Left ventricle myocardium inferior (tissue), 1 donor: ENCODE results near the gene TBL1X. TPM values are rescaled to one million over a fixed set of nuclear protein-coding genes. Genes with fewer than 3 reads are reported as not detected.

Source experiments
- DNase-seq: peaks from one replicate; pipeline ENCODE4 v3.0.0-alpha.2; 2020
- H3K27ac ChIP-seq: fragments of 200-600 bp; replicated peaks from 2 replicates; pipeline ENCODE4 v1.8.0; 2021
- H3K27me3 ChIP-seq: fragments of 200-600 bp; 2 replicates; pipeline ENCODE4 v1.8.0; 2021; ENCODE audit warnings: low read depth
- H3K36me3 ChIP-seq: fragments of 200-600 bp; 2 replicates; pipeline ENCODE4 v1.8.0; 2021
- H3K4me1 ChIP-seq: fragments of 200-600 bp; 2 replicates; pipeline ENCODE4 v1.8.0; 2021
- H3K4me3 ChIP-seq: fragments of 200-600 bp; 2 replicates; pipeline ENCODE4 v1.8.0; 2021; ENCODE audit warnings: mild to moderate bottlenecking, moderate library complexity
- H3K9me3 ChIP-seq: fragments of 200-600 bp; replicated peaks from 2 replicates; pipeline ENCODE4 v1.8.0; 2021
- CTCF ChIP-seq: fragments of 200-600 bp; IDR thresholded peaks from 2 replicates; pipeline ENCODE4 v1.8.0; 2021; ENCODE audit warnings: antibody characterized with exemption, mild to moderate bottlenecking, borderline replicate concordance
- intact Hi-C: fragments of 100-400 bp; cut with micrococcal nuclease; formaldehyde crosslinking; loops from one replicate; pipeline ENCODE4 v1.11.0; 2022
- total RNA-seq: library from RNA; stranded (reverse); fragmentation: NEBNext Ultra II Directional; extraction: Animal tissue kit (Norgen Biotek cat#: 25700); gene quantifications from one replicate; pipeline ENCODE4 v1.2.1, GENCODE V29; 2021
- donor health status: DM: no; HTN: yes; CAD: no; lungs with severe emphysema.

The TBL1X gene
- total RNA-seq, 1 donor from 2014 or later, result 9.4 TPM

DNA sequence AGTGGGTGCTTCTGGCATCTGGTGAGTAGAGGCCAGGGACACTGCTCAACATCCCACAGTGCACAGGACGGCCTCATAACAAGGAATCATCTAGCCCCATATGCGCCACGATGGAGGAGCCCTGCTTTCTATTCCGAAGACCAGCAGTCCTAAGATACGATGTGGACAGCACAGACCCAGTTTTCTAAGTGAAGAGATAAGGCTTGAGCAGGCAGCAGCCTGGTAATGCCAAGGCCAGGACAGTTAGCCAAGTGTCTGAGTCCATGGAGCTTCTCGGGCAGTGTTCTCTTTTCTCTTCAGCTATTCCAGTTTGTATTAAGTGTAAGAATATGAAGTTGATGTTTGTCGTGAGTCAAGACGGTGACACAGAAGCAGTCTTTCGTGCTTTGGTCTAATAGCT lies 112.7 kb downstream of the TBL1X start:
- intact Hi-C loops, result no loop called here
- H3K4me1 ChIP-seq, result peaks cover 8% of the 10 kb centered on the region

GRCh38 chrX:9578083-9578779 lies 113.4 kb downstream of the TBL1X start:
- DNase-seq, result no peak
- intact Hi-C loops, result no loop called here
- Histone ChIP-seq H3K9me3 (no peaks in the 10 kb centered on the region), H3K27ac (no peak overlapping the region), H3K4me1 (peaks cover 14% of the 10 kb centered on the region), H3K36me3 (no peaks in the 10 kb centered on the region), H3K4me3 (no peak overlapping the region), H3K27me3 (no peaks in the 10 kb centered on the region)
- no peak for TF ChIP-seq CTCF

More for the DNA sequence above, 112.7 kb downstream of the TBL1X start:
- no peak overlapping the region for H3K27ac ChIP-seq
- no peaks in the 10 kb centered on the region for H3K36me3 ChIP-seq
- no peak for TF ChIP-seq CTCF
- no peak for DNase-seq
- no peaks in the 10 kb centered on the region for H3K27me3 ChIP-seq
- no peak overlapping the region for H3K4me3 ChIP-seq
- no peaks in the 10 kb centered on the region for H3K9me3 ChIP-seq

DNA sequence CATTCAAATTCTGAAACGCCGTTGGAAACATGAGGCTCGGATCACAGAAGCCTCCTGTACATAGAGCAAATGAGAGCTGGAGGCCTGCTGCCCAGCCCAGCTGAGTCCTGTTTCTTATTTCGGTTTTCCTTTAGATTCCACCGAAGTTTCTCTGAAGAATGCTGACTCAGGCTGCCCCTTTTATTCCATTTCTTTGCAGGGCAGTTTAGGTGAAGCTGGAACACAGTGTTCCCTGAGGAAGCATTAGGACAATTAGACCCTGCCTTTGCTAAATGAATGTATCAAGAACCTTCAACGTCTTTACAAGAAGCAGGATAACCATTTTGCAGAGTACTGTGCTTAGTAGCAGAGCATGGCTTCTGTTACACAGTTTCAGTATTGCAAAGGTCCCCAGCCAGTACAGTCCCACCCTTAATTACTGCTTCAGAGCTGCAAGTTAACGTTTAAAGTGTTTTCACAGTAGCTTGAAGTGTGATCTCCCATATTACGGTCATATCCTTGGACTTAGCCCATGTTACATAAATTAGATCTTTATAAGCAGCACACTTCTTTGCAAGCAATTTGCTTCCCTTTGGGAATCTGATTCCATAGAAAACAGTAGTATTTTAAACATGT lies 117.0 kb downstream of the TBL1X start:
- intact Hi-C loops, result no loop called here
- H3K4me3 ChIP-seq, result no peak overlapping the region
- no peak for TF ChIP-seq CTCF
- H3K36me3 ChIP-seq, result no peaks in the 10 kb centered on the region
- H3K27ac ChIP-seq, result no peak overlapping the region
- no peaks in the 10 kb centered on the region for H3K27me3 ChIP-seq
- DNase-seq, result no peak
- H3K9me3 ChIP-seq, result no peaks in the 10 kb centered on the region
- peaks cover 14% of the 10 kb centered on the region for H3K4me1 ChIP-seq

GRCh38 chrX:9582956-9583355 lies 118.1 kb downstream of the TBL1X start:
- intact Hi-C loops, result no loop called here

DNA sequence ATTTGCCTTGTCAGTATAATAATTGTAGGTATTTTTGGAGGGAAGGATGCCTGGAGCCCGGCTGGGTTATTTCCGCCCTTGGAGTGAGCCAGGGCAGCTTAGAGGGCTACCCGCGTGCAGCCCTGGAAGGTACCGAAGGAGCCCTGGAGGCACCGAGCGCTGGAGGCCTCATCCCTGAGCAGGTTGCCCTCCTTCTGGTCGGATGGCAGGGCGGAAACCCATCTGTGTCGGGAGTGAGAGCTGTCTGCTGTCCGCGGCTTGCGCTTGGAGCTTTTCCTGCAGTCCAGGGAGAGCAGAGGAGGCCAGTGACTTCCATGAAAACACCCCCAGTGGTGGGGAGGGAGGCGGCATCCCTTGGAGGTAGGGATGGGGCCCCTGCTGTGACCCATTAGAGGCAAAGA lies 122.1 kb downstream of the TBL1X start:
- DNase-seq, result no peak

More at GRCh38 chrX:9582956-9583355, 118.1 kb downstream of the TBL1X start:
- Histone ChIP-seq H3K9me3 (no peaks in the 10 kb centered on the region), H3K27ac (no peak overlapping the region), H3K27me3 (no peaks in the 10 kb centered on the region), H3K4me1 (peaks cover 14% of the 10 kb centered on the region), H3K4me3 (no peak overlapping the region), H3K36me3 (no peaks in the 10 kb centered on the region)
- TF ChIP-seq CTCF, result no peak
- no peak for DNase-seq

More for the DNA sequence above, 122.1 kb downstream of the TBL1X start:
- H3K4me3 ChIP-seq, result no peak overlapping the region
- TF ChIP-seq CTCF, result no peak
- no peaks in the 10 kb centered on the region for H3K27me3 ChIP-seq
- no peak overlapping the region for H3K27ac ChIP-seq
- intact Hi-C loops, result no loop called here
- H3K9me3 ChIP-seq, result no peaks in the 10 kb centered on the region
- peaks cover 12% of the 10 kb centered on the region for H3K4me1 ChIP-seq
- H3K36me3 ChIP-seq, result no peaks in the 10 kb centered on the region
